ENCODE measurements around the gene PIN1. TPM values are rescaled to one million over a fixed set of nuclear protein-coding genes. Genes with fewer than 3 reads are reported as not detected.

PIN1 gene
- total and polyA plus RNA-seq, 2 of the 13 experiments (the other 11 are each of a cell fraction or from before 2014, with no cell fraction given): 31.9 to 72.0 TPM

DNA sequence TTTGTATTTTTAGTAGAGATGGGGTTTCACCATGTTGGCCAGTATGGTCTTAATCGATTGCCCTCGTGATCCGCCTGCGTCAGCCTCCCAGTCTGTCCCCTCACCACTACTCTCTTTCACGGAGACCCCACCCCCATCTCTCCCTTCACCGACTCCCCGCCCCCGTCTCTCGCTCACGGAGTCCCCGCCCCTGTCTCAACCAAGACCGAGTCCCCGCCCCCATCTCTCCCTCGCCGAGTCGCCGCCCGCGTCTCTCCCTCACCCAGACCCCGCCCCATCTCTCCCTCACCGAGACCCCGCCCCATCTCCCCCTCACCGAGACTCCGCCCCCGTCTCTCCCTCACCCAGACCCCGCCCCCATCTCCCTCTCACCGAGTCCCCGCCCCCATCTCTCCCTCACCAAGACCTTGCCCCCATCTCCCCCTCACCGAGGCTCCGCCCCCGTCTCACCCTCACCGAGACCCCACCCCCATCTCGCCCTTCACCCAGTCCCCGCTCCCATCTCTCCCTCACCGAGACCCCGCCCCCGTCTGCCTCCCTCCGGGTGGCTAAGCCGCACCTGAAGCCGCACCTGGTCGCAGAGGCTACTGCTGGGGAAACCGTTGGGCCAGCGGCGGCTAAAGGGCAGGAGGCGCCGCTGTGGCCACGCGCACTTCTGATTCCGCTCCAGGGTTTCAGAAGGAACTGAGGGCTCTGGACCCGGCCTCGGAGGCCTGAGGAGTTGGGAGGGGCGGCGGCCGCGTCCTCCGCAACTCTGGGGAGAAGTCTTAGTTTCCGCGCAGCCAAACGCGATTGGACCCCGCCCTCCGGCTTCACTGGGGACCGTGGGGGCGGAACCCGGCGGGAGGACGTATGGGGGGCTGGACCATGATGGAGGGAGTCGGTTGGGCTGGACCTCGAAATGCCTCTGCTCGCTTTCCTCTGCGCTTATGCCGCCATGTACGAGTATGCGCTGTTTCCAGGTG lies 49.5 kb upstream of the PIN1 start (continued):
- TF ChIP-seq NFYB (CRISPR knock-in tag; IDR thresholded peaks at IDR 0.05) (peak; percentile 35; the same call in 1 of the 2 replicates), ZNF564 (CRISPR knock-in tag; IDR thresholded peaks at IDR 0.05) (0 out of 2 replicates have a peak, but pooled peaks have one; percentile 20), TAF1 (CRISPR knock-in tag; IDR thresholded peaks at IDR 0.05) (peak; percentile 59; the same call in 1 of the 2 replicates), NR3C1 (CRISPR knock-in tag; IDR thresholded peaks at IDR 0.05) (no peak), NBN (conservative IDR thresholded peaks at IDR 0.05) (no peak), CEBPG (CRISPR knock-in tag; IDR thresholded peaks at IDR 0.05) (no peak), ZNF747 (CRISPR knock-in tag; IDR thresholded peaks at IDR 0.05; ENCODE audit: borderline replicate concordance) (peak; percentile 37; the same call in 1 of the 2 replicates), ZNF292 (CRISPR knock-in tag; IDR thresholded peaks at IDR 0.05; ENCODE audit: borderline replicate concordance, low read depth) (0 out of 2 replicates have a peak, but pooled peaks have one; percentile 34), ZNF326 (CRISPR knock-in tag; IDR thresholded peaks at IDR 0.05; ENCODE audit: borderline replicate concordance) (no peak), XRCC5 (optimal IDR thresholded peaks at IDR 0.05; ENCODE audit: low read length) (peak; percentile 38), HDAC6 (IDR thresholded peaks at IDR 0.05; ENCODE audit: low read depth, low read length) (no peak), ZEB1 (IDR thresholded peaks at IDR 0.05; ENCODE audit: insufficient replicate concordance, low read depth) (peak; percentile 96)
- TF ChIP-seq, protein P1, sequence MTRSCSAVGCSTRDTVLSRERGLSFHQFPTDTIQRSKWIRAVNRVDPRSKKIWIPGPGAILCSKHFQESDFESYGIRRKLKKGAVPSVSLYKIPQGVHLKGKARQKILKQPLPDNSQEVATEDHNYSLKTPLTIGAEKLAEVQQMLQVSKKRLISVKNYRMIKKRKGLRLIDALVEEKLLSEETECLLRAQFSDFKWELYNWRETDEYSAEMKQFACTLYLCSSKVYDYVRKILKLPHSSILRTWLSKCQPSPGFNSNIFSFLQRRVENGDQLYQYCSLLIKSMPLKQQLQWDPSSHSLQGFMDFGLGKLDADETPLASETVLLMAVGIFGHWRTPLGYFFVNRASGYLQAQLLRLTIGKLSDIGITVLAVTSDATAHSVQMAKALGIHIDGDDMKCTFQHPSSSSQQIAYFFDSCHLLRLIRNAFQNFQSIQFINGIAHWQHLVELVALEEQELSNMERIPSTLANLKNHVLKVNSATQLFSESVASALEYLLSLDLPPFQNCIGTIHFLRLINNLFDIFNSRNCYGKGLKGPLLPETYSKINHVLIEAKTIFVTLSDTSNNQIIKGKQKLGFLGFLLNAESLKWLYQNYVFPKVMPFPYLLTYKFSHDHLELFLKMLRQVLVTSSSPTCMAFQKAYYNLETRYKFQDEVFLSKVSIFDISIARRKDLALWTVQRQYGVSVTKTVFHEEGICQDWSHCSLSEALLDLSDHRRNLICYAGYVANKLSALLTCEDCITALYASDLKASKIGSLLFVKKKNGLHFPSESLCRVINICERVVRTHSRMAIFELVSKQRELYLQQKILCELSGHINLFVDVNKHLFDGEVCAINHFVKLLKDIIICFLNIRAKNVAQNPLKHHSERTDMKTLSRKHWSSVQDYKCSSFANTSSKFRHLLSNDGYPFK (CRISPR knock-in tag; IDR thresholded peaks at IDR 0.05; ENCODE audit: borderline replicate concordance): peak; percentile 18; the same call in 1 of the 2 replicates
- TF ChIP-seq, protein P2, sequence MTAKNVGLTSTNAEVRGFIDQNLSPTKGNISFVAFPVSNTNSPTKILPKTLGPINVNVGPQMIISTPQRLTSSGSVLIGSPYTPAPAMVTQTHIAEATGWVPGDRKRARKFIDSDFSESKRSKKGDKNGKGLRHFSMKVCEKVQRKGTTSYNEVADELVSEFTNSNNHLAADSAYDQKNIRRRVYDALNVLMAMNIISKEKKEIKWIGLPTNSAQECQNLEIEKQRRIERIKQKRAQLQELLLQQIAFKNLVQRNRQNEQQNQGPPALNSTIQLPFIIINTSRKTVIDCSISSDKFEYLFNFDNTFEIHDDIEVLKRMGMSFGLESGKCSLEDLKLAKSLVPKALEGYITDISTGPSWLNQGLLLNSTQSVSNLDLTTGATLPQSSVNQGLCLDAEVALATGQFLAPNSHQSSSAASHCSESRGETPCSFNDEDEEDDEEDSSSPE (CRISPR knock-in tag; IDR thresholded peaks at IDR 0.05): no peak
- TF ChIP-seq, protein P3, sequence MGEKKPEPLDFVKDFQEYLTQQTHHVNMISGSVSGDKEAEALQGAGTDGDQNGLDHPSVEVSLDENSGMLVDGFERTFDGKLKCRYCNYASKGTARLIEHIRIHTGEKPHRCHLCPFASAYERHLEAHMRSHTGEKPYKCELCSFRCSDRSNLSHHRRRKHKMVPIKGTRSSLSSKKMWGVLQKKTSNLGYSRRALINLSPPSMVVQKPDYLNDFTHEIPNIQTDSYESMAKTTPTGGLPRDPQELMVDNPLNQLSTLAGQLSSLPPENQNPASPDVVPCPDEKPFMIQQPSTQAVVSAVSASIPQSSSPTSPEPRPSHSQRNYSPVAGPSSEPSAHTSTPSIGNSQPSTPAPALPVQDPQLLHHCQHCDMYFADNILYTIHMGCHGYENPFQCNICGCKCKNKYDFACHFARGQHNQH (CRISPR knock-in tag; IDR thresholded peaks at IDR 0.05): 0 out of 2 replicates have a peak, but pooled peaks have one; percentile 28
- TF ChIP-seq, protein P4, sequence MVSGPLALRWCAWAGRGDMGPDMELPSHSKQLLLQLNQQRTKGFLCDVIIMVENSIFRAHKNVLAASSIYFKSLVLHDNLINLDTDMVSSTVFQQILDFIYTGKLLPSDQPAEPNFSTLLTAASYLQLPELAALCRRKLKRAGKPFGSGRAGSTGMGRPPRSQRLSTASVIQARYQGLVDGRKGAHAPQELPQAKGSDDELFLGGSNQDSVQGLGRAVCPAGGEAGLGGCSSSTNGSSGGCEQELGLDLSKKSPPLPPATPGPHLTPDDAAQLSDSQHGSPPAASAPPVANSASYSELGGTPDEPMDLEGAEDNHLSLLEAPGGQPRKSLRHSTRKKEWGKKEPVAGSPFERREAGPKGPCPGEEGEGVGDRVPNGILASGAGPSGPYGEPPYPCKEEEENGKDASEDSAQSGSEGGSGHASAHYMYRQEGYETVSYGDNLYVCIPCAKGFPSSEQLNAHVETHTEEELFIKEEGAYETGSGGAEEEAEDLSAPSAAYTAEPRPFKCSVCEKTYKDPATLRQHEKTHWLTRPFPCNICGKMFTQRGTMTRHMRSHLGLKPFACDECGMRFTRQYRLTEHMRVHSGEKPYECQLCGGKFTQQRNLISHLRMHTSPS (CRISPR knock-in tag; IDR thresholded peaks at IDR 0.05; ENCODE audit: low read depth): no peak
- TF ChIP-seq, protein P5, sequence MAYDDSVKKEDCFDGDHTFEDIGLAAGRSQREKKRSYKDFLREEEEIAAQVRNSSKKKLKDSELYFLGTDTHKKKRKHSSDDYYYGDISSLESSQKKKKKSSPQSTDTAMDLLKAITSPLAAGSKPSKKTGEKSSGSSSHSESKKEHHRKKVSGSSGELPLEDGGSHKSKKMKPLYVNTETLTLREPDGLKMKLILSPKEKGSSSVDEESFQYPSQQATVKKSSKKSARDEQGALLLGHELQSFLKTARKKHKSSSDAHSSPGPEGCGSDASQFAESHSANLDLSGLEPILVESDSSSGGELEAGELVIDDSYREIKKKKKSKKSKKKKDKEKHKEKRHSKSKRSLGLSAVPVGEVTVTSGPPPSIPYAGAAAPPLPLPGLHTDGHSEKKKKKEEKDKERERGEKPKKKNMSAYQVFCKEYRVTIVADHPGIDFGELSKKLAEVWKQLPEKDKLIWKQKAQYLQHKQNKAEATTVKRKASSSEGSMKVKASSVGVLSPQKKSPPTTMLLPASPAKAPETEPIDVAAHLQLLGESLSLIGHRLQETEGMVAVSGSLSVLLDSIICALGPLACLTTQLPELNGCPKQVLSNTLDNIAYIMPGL (CRISPR knock-in tag; IDR thresholded peaks at IDR 0.05; ENCODE audit: borderline replicate concordance in 1 of 2, low read depth in 1 of 2): 0 out of 4 replicates have a peak, but pooled peaks of 1 of the 2 experiments have one; percentile 28
